Glomerular endothelial cell (primary cell): Measurements from ENCODE around the gene RALGAPB. TPM values are rescaled to one million over a fixed set of nuclear protein-coding genes. Genes with fewer than 3 reads are reported as not detected.

Experiments
- DNase-seq: peaks from one replicate; pipeline ENCODE4 v3.0.0-alpha.2; 2011; ENCODE audit warnings: low read depth, low spot score; ENCODE audit errors: extremely low read depth
- total RNA-seq: library from RNA; depleted of rRNA; stranded (reverse); fragments of >200 nt; gene quantifications from 2 replicates; pipeline ENCODE4 v1.2.3, GENCODE V29; 2015

Gene RALGAPB
- total RNA-seq, 1 donor from 2014 or later, result 47.2 TPM

DNA sequence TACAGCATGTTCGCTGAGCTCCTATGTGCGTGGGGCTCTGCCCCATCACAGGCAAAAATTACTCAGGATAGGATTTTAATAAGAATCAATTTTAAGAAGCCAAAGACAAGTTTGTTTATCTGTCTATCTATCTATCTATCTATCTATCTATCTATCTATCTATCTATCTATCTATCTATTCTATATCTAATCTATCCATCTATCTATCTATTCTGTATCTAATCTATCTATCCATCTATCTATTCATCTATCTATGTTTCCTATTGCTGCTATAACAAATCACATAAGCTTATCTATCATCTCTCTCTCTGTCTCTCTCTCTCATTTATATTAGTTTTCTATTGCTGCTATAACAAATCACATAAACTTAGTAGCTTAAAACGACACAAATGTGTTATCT, 130.6 kb downstream of the RALGAPB start:
- DNase-seq, result no peak

DNA sequence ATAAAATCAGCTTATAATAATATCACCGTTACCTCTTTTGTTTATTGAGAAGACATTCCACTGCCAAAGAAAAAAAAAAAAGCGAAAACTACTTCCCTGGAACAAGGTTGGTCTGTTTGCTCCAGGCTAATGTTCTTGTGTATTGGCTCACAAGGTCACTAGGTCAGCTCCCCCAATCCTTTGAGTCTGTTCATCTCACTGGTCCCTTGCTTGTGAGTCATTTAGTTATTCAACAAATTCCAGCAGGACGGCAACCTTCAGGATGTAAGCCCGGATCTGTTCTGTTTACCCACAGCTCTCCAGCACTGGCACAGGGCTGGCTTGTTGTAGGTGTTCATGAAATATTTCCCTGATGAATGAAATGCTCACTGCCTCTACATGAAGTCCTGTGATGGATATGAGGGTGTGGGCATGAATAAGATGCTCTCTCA, 132.2 kb downstream of the RALGAPB start:
- peak; percentile 81 for DNase-seq

DNA sequence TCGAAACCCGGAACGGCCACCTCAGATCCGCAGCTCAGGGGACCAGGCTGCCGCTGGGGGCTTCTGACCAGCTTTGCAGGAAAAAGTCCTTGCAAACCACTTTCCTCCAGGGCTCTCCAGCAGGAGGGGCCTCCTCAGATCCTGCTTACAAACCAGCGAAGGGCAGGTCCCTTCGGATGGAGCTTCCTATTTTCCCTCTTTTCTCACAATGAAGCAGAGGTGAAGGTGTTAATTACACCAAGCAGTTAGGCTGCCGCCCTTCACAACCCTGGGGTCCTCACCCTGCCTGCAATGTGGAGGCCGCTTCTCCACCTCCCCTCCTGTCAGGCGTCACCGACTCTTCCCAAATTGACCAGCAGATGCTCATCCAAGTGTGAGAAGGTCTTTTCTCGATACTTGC, 134.7 kb downstream of the RALGAPB start:
- DNase-seq, result no peak

DNA sequence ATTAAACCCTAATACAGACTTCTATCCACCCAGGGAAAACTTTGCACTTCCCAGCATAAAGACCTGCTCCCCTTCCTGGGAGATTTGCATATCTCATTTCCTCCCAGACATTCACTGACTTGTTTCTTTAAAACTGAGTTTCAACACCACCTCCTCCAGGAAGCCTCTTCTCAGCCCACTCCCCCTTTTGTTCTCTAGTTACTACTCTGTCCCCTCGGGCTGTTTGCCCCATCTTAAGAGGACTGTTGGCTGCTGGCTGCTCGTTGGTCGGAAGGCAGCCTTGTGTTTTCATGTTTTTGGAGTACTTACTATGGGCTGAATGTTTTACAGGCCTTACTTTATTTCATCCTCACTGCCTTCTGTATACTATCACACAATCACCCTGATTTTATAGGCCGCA, 135.5 kb downstream of the RALGAPB start:
- no peak for DNase-seq

DNA sequence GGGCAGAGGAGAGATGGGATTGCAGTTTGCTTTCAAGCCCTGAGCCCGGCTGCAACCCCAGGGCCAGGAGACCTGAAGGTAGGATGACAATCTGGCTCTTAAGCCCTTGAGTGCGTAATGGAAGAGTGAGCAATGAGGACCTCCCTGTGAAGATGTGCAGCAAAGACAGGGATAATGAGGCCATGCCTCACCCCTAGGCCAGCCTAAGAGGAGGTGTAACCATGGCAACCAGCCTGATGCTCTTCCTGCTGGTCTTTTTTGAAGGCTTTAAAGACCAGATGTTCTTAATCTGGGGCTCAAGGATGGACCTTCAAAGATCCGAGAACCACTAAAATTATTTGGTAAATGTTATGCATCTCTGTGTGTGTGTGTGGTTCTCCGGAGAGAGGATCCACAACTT, 137.2 kb downstream of the RALGAPB start:
- DNase-seq, result no peak

DNA sequence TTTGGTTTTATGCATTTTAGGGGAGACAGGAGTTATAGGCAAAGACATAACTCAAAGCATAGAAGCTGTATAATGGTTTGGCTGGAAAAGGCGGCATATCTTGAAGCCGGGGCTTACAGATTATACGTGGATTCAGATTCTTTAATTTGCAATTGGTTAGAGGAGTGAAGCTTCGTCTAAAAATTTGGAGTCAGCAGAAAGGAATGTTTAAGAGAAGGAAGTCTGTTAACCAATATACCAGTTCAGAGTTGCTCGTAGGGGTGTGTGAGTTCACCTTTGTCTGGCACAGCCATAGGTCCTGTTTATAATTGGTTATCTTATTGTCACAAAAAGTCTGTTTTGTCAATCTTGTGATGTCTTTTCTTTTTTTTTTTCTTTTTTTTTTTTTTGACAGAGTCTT, 137.9 kb downstream of the RALGAPB start:
- no peak for DNase-seq

DNA sequence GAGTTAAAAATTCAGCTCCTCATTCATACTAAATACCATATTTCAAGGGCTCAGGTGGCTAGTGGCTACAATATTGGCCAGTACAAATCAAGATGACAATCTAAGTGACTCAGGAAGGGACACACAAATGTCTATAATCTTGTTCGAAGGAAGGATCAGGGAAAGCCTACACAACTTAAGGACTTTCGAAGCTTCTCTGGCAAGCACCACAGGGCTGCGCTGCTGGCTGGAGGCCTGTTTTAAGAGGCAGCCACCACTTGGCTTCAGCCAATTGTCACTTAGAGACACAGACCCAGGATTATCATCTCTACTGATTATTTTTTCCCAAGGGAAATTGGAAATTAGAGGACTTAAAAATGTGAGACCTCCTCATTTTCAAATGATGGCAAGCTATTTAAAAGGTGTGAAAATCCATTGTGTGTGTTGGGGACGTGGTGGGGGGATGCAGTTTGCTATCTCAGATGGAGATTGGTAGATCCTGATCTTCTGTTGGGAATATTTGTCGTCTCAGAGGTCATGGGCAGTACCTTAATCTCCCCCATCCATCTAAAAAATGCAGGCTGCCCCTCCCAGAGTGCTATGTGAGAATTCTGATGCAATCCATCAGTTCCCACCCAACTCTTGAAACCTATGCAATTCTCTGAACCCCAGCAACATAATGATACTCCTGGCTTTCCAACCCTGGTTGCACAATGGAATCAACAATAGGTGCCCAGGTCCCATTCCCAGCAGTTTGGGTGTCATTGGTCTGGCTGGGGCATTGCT, 140.3 kb downstream of the RALGAPB start:
- DNase-seq, result no peak

DNA sequence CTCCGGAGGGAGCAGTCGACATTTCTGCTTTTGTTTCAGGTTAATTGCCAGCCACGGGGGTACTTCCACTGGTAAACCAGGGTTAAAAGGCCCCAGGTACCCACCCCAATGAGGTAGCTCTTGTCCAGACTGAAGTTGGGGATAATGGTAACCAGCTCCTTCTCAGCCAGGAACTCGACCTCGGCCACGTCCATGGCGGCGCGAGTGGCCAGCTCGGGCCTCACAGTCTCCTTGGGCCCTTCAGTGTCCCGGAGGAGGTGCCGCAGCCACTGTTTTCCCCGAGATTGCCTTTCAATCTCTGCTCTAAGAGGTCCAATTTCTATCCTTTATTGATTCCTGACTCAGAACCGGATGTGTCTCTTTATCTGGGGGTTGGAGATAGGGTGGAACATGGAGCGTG, 142.6 kb downstream of the RALGAPB start:
- no peak for DNase-seq

DNA sequence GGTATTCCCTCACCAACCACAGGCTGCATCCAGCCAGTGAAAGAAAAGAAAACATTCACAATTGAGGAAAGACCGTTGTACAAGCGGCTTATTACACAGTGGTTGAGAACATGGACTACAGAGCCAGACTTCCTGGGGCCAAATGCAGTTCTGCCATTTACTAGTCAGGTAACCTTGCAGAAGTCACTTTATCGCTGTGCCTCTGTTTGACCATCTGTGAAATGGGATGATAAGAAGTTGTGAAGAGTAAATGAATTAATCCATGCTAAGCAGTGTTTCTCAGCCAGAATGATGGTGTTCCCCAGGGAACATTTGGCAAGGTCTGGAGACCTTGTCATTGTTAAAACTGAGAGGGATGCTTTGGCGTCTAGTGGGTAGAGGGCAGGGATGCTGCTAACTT, 143.8 kb downstream of the RALGAPB start:
- no peak for DNase-seq

DNA sequence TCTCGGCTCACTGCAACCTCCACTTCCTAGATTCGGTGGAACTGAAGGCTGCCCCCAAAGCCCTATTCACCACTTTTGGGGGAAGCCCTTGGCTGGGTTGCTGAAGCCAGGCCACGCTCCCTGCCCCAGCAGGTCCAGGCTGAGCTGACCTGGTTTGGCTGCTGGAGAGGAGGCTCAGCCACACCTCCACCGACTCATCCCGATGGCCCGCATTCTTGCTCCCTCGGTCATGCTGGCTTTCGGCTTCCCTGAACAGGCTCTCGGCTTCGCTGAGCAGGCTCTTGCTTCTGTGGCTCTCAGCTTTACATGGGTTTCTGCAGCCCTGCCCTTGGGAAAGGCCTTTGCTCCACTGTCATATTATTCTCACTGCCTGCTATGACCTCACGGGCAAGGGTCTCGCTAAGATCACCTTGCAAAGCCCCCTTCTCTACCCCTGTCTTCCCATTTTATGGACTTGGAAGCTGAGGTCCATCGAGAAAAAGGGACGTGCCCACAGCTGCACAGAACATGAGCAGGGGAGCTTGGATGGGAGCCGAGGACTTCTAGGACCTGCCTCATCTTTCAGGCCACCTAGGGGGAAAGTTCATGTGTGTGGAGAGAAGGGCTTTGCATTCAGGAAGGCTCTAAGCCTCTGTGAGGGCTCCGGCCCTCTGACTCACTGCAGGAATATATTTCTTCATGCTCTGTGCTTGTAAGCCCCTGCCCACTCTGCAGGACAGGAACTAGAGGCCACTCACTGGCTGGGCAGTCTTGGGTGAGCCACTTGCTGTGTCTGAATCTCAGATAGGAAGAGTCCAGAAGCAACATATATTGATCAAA, 144.6 kb downstream of the RALGAPB start:
- DNase-seq, result no peak

DNA sequence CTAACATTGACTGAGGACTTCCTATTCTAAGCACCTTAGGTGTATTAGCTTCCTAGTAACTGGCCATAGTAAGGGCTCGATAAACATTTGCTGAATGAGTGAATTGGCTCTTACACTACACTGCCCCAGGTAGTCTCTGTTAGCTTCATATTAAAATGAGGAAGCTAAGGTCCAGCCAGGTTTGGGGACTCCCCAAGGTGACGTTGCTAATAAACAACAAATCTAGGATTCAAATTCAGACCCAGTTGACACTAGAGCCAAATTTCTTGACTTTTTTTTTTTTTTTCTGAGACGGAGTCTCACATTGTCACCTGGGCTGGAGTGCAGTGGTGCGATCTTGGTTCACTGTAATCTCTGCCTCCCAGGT, 145.2 kb downstream of the RALGAPB start:
- DNase-seq, result no peak

DNA sequence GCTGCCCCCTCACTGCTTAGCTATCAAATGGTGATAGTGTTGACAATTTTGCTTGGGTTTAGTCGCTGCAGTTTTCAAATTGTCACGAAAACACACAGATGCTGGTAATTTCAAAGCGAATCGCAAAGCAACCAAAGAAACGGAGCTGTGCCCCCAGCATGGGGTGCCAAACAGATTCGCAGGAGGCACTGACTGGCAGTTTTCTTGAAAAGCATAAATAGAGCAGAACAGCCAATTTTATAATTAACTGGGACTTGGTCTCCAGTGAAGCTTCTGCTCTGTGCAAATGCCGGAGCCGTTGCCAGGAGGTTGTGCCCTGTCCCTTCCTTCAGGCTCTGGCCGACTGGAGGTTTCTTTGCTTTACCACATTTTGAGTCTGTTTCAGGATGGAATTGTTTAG, 147.8 kb downstream of the RALGAPB start:
- DNase-seq, result no peak

DNA sequence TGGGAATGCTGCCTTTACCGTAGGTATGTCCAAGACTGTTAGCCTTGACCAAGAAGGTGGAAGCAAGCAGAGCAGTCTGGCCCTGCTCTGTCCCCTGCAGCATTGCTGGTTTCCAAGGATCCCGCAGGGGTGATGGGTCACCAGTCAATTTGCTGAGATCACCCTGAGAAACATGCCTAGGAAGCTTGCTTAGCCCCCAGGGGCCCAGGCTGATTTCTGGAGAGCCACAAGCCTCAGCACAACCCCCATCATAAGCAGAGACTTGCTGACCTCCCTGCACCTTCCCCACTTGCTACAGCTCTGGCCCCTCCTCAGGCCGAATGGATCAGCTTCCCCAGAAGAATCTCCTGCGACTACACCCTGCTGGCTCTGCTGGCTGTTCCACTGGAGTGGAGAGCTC, 150.4 kb downstream of the RALGAPB start:
- no peak for DNase-seq

DNA sequence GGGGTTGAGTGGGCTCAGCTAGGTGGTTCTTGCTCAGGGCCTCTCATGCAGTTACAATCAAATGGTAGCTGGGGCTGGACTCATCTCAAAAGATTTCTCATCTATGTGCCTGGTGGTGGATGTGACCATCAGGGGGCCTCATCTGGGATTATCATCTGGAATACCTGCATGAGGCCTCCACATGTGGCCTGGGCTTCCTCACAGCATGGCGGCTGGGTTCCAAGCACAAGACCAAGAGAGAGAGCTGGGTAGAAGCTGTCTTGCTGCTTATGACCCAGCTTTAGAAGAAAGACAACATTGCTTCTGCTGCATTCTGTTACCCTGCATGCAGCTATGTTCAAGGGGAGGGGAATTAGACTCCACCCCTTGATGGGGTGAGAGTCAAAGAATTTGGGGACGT, 151.4 kb downstream of the RALGAPB start:
- DNase-seq, result no peak

DNA sequence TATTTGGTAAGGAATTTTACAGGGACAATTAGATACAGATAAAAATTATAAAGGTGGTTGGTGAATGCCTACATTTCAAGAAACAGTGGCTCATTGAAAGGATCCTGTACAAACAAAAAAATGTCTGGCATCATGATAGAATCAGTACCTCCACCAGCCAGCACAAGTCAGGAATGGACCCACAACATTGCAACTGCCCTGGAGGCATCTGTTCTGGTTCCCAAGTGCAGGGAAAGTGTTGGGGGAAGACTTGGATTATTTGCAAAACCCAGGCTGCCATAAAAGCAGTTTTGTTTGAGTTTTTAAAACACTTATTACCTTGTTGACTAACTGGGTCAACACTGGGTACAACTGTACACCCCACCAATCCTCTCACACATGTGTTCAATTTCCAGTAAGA, 153.3 kb downstream of the RALGAPB start:
- no peak for DNase-seq

DNA sequence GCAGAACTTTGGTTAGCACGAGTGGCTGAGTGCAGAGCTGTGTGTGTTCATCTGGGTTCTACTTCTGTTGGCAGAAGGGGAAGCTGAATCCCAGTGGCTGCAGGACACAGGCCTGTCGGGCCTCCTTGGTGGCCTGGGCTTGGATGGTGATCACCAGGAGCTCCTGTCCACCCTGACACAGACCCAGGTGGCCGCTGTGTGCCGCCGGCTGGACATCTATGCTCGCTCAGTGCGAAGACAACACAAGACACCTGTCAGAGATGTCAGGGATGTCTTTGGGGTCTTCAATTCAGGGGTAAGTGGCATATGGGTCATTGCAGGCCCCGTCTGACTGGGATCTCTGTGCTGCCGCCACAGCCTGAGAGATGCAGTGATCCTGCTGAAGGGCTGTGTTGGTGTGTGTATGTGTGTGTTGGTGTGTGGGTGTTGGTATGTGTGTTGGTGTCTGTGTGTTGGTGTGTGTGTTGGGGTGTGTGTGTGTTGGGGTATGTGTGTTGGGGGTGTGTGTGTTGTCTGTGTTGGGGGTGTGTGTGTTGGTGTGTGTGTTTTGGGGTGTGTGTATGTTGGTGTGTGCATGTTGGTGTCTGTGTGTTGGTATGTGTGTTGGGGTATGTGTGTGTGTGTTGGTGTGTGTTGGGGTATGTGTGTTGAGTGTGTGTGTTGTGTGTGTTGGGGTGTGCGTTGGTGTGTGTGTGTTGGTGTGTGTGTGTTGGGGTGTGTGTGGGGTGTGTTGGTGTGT, 154.4 kb downstream of the RALGAPB start:
- no peak for DNase-seq

Other genes starting within 250 kb of the RALGAPB start
- 0.97 and 6.0 TPM in 2 replicates for gene KIAA1755, start 212.1 kb upstream of the RALGAPB start, total RNA-seq
- gene BPI, start 168.7 kb upstream of the RALGAPB start, total RNA-seq, result not detected in 2 replicates
- gene LBP, start 126.4 kb upstream of the RALGAPB start, total RNA-seq, result not detected in 2 replicates
- 21.1 and 38.3 TPM in 2 replicates for gene SNHG17, start 37.5 kb upstream of the RALGAPB start, total RNA-seq
- not detected in 2 replicates for gene ADIG, start 108.4 kb downstream of the RALGAPB start, total RNA-seq
- 0.34 TPM in 1 of 2 replicates, not detected in the other for gene ARHGAP40, start 129.0 kb downstream of the RALGAPB start, total RNA-seq